A549 (cell line): ENCODE data around the gene PDXK.

Source experiments
- CTCF ChIP-seq: fragments of >200 bp; sonication (Bioruptor Twin); formaldehyde crosslinking; IDR thresholded peaks from 3 replicates; pipeline ENCODE4 v1.5.1; 2016
- E2F6 ChIP-seq: IDR thresholded peaks from 2 replicates; pipeline ENCODE4 v1.6.1; 2012; ENCODE audit warnings: low read depth, borderline replicate concordance
- HOXA7 ChIP-seq: fragments of 250-450 bp; sonication (Bioruptor Pico); IDR thresholded peaks from 2 replicates; pipeline ENCODE4 v1.5.0; 2020; ENCODE audit warnings: mild to moderate bottlenecking, moderate library complexity
- POLR2A ChIP-seq: IDR thresholded peaks from 2 replicates; pipeline ENCODE4 v1.6.1; 2012; ENCODE audit warnings: mild to moderate bottlenecking, low read length
- RNF2 ChIP-seq: fragments of 200-600 bp; sonication (generic); IDR thresholded peaks from 2 replicates; pipeline ENCODE4 v1.6.1; 2016; ENCODE audit warnings: low read depth, mild to moderate bottlenecking, antibody characterized with exemption, moderate library complexity, borderline replicate concordance
- USF2 ChIP-seq: fragments of 450-650 bp; IDR thresholded peaks from 2 replicates; pipeline ENCODE4 v1.6.1; 2014; ENCODE audit warnings: antibody characterized with exemption

- TF ChIP-seq RNF2 (no peak), USF2 (no peak), CTCF (no peak), POLR2A (no peak), E2F6 (no peak), HOXA7 (CRISPR knock-in tag) (no peak)
Observed at GRCh38 chr21:43720539-43721166, 1.7 kb downstream of the PDXK start.
